Occipital lobe (tissue), 2 donors: ENCODE results near the gene PEX11B. TPM values are rescaled to one million over a fixed set of nuclear protein-coding genes. Genes with fewer than 3 reads are reported as not detected.
"Not testable (repeated sequence)": the region's sequence is repeated elsewhere in the genome, so short reads cannot be mapped to it uniquely, and the experiment has no call there.

Experiments
- DNase-seq: peaks from one replicate; lab custom pipeline; 2025; lab: John Stamatoyannopoulos, UW
- total RNA-seq: library from RNA; depleted of rRNA; stranded (reverse); fragments of >200 nt; gene quantifications from one replicate; pipeline ENCODE4 v1.2.3, GENCODE V29; 2014

PEX11B gene
- total RNA-seq, 1 donor from 2014 or later: 30.9 TPM

DNA sequence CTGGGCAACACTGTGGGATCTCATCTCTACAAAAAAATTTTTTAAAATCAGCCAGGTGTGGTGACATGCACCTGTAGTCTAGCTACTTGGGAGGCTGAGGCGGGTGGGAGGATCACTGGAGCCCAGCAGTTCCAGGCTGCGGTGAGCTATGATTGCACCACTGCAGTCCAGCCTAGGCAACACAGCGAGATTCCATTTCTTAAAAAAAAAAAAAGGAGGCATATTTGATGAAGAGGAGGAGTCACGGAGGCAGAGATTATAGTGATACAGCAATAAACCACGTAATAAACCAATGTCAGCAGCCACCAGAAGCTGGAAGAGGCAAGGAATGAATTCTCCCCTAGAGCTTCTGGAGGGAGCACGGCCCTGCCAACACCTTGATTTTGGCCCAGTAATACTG is 35.3 kb upstream of the PEX11B start:
- DNase-seq: no peak

DNA sequence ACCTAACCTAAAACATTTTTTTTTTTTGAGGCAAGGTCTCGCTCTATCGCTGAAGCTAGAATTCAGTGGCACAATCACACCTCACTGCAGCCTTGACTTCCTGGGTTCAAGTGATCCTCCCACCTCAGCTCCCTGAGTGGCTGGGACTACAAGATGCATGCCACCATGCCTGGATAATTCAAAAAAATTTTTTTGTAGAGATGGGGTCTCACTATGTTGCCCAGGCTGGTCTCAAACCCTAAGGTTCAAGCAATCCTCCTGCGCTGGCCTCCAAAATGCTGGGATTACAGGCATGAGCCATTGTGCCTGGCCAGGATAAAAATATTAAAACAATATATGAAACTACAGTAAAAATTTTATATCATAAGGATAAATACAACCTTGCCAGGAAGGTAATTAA is 34.4 kb upstream of the PEX11B start:
- no peak for DNase-seq

DNA sequence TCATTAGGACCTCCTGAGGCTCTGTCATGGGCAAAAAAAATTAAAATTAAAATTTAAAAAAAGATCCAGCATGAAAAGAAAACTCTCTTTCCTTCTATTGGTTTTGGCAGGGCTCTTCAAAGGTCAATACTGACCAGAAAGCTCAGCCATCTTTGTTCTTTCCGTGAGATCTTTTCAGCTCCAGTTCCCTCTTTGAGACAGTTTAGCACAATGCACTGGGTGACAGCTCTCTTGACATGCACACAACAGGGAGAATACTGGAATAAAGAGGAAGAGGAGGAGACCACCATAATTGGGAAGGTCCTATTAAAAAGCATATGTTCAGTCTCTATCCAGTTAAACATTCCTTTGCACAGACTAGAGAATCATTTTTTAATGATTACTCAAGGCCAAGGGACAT is 33.0 kb upstream of the PEX11B start:
- DNase-seq: no peak

DNA sequence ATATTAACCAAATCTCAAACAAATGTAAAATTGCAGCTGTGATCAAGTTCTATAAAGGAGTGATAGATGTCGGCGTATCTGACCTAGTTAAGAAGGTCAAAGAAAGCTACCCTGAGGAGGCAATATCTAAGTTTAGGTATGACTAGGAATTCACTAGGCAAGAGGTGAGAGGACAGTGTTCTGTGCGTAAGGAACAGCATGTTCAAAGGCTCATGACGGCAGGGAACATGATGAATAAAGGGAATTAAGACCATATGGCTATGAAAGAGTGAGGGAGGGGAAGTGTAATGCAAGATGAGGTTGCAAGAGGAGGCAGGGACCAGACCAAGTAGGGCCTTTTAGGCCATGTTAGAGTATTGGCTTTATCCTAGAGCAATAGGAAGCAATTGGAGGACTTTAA is 30.7 kb upstream of the PEX11B start:
- DNase-seq: no peak

DNA sequence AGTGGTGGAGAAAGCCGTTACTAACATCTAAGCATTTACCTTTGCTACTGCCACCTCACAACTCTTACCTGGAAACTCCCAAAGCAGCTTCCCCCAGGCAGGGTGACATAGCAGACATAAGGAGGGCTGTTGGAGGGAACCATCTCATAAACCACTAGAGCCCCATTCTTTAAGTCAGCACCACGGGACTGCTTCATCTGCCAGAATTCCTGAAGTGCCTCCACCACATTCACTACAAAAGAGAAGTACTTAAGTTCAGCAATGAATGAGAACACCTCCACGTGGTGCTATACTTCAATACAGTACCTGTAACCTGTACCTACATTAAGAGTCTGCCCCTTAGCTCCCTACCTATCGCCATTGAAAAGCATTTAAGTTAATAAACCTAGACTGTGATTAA is 29.0 kb upstream of the PEX11B start:
- DNase-seq: no peak

DNA sequence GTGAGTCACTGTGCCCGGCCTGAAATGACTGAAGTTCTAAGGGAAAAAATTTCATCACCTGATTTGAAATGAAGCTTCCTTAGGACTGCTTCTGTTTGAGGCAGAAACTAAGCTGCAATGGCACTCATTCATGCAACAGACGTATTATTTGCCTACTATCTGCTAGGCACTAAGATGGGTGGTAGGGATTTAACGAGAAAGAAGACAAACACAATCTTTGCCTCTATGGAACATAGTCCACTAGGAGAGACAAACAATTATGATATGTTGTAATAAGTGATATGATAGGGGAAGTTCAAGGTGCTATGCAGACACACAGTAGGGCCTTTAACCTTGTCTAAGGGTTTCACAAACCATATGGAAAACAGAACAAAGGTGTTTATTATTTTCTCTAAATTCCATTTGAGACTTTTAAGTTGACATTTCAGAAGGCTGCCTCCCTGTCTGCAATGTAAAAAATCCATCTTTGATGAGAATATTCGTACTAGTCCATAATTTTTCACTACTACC is 28.0 kb upstream of the PEX11B start:
- DNase-seq: no peak

DNA sequence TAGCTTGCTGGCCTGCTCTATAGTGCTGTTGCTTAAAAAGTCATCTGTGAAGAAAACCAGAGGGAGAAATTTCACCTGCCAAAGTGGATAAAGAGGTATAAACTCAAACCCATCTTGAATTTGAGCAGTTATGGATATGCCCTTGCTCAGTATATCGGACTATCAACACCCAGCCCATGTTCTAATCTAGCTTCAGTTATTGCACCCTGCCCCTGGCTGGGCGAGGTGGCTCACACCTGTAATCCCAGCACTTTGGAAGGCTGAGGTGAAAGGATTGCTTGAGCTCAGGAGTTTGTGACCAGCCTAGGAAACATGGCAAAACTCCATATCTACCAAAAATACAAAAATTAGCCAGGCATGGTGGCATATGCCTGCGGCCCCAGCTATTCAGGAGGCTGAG is 26.0 kb upstream of the PEX11B start:
- no peak for DNase-seq

DNA sequence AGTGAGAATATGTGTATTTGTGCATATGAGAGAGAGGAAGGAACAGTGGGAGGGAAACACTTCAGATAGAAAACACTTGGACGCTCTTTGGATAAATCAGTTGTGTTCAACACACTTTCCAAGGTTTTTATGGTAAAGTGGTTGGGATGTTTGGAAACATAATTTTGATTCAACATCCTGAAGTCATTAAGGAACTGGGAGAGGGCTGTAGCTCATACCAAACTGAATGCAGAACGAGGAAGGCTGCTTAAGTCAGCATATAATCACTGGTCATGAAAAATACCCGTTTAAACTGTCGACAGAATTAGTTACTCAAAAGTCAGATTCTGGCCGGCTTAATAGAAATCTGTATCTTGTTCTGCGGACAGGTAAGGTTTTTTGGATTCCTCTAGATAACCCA is 24.4 kb upstream of the PEX11B start:
- no peak for DNase-seq

DNA sequence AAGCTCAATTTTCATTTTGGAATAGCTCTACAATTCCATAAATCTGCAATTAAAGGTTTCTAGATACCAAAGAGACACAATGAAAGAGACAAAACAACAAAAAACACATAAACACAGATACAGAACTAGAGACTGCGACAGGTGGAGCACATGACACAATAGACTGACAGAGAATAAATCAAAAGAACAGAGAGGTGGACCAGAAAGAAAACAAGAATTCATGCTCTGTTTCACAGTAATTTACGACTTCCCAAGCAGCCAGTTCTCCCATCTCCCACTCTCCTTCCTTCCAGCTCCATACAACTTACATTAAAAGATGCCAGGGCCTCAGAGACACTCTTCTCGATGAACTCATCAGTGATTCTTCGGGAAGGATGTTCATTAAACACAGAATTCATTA is 23.9 kb upstream of the PEX11B start:
- DNase-seq: no peak

DNA sequence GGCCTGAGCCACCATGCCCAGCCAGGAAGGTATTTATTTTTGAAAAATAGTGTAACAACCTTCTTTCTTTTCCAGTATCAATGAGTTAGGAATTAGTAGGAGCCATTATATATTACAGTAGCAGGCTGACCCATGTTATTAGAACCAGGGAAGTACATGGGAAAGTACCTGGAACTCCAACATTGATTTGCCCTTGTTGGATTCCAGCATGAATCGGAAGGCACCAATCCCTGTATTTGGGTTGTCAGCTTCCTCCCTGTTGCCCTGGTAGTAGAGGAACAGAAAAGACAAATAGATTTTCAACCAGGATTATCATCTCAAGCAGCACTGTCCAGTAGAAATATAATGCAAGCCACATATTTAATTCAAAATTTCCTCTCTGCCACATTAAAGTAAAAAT is 18.9 kb upstream of the PEX11B start:
- no peak for DNase-seq

DNA sequence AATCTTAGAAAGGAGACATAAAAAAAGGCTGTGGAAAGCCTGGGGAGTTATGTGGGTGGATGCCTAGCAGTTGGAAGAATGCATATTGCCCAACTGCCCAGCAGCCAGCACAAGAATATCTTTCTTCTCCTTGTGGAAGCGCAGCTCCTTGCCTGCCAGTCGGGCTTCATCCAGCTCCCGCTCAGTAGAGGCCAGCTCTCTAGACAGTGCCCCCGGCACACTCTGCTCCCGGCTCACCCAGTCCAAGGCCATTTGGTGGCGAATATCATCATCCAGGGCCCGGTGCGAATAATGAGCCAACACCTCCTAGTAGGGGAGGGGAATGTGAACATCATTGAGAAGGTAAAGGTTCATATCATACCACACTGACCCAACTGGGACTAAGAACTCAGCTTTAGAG is 17.7 kb upstream of the PEX11B start:
- no peak for DNase-seq

DNA sequence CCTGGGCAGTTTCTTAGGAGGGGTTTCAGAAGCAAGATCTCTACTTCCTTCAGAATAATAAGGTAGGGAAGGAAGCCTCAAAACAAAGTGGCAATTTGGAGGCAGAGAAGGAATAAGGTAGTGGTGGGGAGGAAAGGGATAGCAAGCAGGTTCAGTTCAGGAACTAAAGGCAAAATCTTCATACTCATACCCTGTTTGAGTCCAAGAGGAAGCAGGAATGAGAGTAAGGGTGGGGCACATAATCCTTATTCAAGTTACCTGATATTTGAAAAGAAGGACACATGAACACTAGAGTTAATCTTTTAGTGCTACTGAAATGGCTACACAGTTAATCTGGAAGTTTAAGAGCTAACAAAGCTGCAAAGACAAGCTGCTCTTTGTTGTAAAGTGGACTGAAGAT is 17.2 kb upstream of the PEX11B start:
- DNase-seq: no peak

DNA sequence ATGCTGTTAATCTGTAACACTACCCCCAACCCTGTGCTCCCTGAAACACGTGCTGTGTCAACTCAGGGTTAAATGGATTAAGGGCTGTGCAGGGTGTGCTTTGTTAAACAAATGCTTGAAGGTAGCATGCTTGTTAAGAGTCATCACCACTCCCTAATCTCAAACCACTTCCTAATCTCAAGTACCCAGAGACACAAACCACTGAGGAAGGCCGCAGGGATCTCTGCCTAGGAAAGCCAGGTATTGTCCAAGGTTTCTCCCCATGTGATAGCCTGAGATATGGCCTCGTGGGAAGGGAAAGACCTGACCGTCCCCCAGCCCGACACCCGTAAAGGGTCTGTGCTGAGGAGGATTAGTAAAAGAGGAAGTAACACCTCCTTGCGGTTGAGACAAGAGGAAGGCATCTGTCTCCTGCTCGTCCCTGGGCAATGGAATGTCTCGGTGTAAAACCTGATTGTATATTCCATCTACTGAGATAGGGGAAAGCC is 14.0 kb upstream of the PEX11B start:
- DNase-seq: not testable (repeated sequence)

DNA sequence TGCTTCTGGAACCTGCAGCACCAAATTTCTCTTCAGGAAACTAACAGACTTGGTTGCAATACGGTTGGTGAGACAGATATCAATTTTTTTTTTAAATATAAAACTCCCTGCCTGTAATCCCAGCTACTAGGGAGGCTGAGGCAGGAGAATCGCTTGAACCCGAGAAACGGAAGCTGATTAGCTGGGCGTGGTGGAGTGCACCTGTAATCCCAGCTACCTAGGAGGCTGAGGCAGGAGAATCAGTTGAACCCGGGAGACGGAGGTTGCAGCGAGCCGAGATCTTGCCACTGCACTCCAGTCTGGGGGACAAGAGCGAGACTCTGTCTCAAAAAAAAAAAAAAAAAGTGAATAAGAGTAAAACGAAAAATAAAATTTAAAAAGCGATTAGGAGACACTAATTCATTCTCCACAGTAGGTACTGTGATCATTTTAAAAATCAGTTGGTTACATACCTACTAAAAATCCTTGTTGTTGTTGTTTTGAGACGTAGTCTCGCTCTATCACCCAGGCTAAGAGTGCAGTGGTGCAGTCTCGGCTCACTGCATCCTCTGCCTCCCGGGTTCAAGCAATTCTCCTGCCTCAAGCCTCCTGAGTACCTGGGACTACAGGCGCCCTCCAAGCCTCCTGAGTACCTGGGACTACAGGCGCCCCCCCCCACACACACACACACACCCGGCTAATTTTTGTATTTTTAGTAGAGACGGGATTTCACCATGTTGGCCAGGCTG is 9.6 kb upstream of the PEX11B start:
- no peak for DNase-seq

DNA sequence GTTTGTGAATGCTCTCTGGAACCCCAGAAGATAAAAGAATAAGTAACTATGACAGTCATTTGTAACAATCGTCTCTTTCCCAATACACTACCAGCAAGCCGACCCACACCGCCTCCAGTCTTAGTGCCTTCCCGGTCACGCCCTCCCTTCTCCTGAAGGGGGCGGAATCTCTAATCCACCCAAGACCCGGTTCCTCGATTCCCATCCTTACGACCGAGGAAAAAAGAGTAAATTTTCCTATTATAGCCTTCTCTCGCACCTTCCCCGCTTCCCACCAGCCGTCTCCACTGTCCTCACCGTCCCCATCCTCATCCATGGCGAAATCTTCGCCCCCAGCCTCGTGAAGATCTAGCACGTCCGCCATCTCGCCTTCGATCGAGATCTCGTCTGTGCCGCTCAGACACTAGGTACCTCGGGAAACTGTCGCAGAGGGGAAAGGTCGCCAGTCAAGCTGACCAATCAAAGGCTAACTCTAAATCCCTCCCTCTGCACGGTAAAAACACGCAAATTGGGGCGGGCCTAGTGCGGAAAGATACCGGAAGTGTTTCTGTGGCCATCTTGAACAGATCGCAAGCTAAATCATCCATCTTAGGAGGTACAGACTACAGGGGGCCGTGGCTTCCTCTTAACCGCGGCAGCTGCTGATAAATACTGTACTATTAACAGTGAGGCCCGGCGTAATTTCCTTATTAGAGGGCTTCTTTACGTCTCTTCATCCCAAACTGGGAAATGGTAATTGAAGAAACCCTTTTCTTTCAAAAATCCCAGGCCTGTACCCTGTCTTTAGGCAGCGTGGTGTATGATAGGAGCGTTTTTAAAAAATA is 8.8 kb upstream of the PEX11B start, which contains the start of gene RBM8A:
Gene RBM8A, minus strand, starts transcription at position 422 of the 824 bp plus-strand sequence. Its CDS starts 58 bp downstream, at position 364.
- peak; percentile 96 for DNase-seq

DNA sequence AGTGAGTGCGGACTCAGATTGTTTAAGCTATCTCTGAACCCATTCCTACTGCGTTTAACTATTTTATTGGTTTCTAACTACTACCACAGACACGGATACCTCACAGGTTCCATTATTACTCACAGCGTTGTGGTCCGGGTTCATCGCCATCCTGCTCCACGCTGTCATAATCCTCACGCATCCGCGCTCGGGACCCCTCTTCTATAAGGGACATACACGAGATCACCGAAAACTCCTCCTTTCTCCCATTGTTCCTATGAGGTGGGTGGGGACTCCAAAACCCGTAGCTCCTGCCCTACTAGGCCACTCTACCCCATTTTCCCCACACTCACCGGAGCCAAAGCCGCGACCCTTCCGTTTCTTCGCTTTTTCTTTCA is 8.2 kb upstream of the PEX11B start:
- DNase-seq: no peak

DNA sequence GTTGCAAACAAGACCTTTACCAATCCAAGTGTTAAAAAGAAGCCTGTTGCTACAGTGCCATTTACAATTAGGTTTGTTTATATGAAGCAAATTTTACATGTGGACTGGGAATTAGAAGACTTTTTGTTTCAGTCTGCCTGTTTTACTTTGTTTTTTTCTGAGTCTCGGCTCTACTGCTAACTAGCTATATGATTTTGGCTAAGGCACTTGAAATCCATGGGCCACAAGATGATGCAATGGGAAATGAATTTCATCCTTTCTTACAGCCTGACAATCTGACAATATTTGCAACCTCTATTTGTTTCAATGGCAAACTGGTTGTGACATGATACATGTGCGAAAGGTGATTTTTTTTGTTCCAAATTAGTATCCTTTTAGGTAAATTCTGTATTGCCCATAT is 3.7 kb upstream of the PEX11B start:
- DNase-seq: no peak

DNA sequence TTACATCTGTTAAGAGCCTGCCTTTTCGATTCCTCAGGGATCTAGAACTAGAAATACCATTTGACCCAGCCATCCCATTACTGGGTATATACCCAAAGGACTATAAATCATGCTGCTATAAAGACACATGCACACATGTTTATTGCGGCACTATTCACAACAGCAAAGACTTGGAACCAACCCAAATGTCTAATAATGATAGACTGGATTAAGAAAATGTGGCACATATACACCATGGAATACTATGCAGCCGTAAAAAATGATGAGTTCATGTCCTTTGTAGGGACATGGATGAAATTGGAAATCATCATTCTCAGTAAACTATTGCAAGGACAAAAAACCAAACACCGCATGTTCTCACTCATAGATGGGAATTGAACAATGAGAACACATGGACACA is 1.8 kb upstream of the PEX11B start:
- DNase-seq: not testable (repeated sequence)

DNA sequence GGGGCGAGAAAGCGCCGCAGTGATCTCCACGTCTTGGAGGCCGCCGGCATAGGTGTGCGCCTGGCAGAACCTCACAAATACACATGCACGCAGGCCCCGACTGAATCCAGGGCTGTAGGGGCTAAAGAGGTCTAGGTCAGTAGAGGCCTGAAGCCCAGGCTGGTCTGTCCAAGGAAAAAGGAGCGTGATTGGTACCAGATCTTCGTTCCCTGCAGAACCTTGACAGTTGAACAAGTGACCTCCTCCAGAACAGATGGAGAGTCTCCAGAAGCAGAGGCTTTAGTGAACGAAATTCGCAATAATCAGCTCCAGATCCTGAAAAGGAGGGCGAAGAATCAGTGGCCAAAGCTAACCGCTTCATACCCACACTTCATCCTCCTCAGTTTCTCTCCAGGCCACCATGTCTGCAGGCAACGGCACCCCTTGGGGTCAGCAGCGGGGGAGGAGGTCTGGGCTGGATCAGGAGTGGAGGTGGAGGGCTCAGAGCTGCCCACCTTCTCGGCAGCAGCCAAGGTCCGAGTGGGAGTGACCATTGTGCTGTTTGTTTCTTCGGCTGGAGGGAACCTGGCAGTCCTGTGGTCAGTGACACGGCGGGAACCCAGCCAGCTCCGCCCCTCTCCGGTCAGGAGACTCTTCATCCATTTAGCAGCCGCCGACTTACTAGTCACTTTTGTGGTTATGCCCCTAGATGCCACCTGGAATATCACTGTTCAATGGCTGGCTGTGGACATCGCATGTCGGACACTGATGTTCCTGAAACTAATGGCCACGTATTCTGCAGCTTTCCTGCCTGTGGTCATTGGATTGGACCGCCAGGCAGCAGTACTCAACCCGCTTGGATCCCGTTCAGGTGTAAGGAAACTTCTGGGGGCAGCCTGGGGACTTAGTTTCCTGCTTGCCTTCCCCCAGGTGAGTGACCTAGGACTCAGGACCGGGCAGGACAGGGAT is 749 bp upstream of the PEX11B start:
- peak; percentile 23 for DNase-seq

DNA sequence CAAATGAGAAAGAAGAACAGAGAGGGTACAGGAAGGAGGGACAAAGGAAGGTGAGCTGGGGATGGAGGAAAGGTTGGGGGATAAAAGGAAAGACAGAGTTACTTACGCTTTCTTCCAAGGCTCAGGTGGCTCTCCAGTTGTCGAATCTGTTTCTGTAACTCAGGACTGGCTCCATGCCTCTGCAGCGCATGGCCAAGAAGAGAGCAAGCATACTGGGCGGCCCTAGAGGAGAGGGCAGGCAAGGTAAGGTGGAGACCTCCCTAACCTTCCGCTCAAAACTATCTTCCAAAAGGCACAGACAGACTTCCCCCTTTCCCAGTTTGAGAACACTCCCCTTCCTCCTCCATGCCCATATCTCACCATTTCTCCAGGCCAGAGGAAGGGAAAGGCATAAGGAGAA is 922 bp downstream of the PEX11B start:
- no peak for DNase-seq

DNA sequence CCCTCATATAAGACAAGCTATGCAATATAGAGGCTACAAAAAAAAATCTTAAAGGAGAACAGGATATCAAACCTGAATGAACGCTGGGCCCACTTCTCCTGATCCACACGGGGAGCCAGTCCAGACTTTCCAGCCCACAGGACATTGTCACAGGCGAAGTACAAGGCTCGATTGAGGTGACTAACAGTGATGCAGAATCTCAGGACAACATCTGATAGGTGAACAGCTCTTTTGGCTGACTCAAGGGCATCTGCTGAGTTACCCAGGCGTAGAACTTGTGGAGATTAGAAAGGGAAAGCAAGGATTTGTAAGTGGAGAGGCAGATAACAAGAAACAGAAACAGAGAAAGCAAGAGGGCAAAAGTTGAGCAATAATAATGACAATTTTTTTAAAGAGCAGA is 1.8 kb downstream of the PEX11B start:
- DNase-seq: no peak
